RWPE2 (cell line): Measurements from ENCODE around the gene CYBRD1.

Experiments
- ATAC-seq: fragments of 200-7000 bp; cut with Tn5 transposase; 3 replicates; pipeline ENCODE4 v1.9.1; 2021; ENCODE audit warnings: low read depth
- DNase-seq: peaks from one replicate; pipeline ENCODE4 v3.0.0-alpha.2; 2020; ENCODE audit warnings: low spot score
- H3K27ac ChIP-seq: fragments of 450-650 bp; 2 replicates; pipeline ENCODE4 v1.5.1; 2017; ENCODE audit warnings: mild to moderate bottlenecking; ENCODE audit not compliant: poor library complexity, severe bottlenecking
- H3K27me3 ChIP-seq: fragments of 250-450 bp; sonication (Bioruptor Pico); 2 replicates; pipeline ENCODE4 v1.5.1; 2021; ENCODE audit warnings: mild to moderate bottlenecking, moderate library complexity; ENCODE audit not compliant: insufficient read depth, poor library complexity, severe bottlenecking
- H3K36me3 ChIP-seq: fragments of 250-450 bp; sonication (Bioruptor Pico); 2 replicates; pipeline ENCODE4 v1.5.1; 2020; ENCODE audit warnings: low read depth, mild to moderate bottlenecking, moderate library complexity
- H3K4me1 ChIP-seq: fragments of 250-450 bp; sonication (Bioruptor Pico); 2 replicates; pipeline ENCODE4 v1.5.1; 2021; ENCODE audit warnings: mild to moderate bottlenecking, moderate library complexity; ENCODE audit not compliant: insufficient read depth, poor library complexity, severe bottlenecking
- H3K4me3 ChIP-seq: fragments of 250-450 bp; sonication (Bioruptor Pico); 2 replicates; pipeline ENCODE4 v1.5.1; 2021; ENCODE audit warnings: mild to moderate bottlenecking, moderate library complexity; ENCODE audit not compliant: severe bottlenecking
- H3K9me3 ChIP-seq: fragments of 250-450 bp; sonication (Bioruptor Pico); 2 replicates; pipeline ENCODE4 v1.5.1; 2021; ENCODE audit warnings: mild to moderate bottlenecking, moderate library complexity; ENCODE audit not compliant: severe bottlenecking
- CTCF ChIP-seq: fragments of 450-650 bp; IDR thresholded peaks from one replicate; pipeline ENCODE4 v1.5.1; 2017; ENCODE audit warnings: mild to moderate bottlenecking, moderate library complexity; ENCODE audit not compliant: poor library complexity, severe bottlenecking

Gene CYBRD1

DNA sequence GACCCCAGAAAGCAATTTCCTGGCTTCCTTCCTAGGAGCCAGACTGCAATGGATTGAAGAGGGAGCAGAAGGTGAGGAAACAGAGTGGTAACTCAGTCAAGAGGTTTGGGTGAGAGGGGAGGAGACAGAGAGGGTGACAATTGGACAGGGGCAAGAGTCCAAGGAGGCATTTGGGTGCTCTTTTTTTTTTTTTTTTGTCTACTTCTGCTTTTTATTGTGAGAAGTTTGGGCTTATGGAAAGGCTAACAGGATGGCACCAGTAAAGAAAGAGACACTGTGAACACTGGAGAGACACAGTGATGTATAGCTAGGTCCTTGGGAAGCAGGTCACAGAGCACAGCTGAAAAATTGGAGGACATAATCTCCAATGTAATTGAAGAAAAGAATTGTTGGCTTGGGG is 25.0 kb downstream of the CYBRD1 start:
- DNase-seq (no peak), ATAC-seq (no peak)
- no peak for TF ChIP-seq CTCF
- Histone ChIP-seq H3K4me1 (no peaks in the 10 kb centered on the region), H3K9me3 (no peaks in the 10 kb centered on the region), H3K4me3 (no peak overlapping the region), H3K27ac (no peak overlapping the region), H3K36me3 (peaks cover 2% of the 10 kb centered on the region; the same call in 1 of the 2 replicates), H3K27me3 (no peaks in the 10 kb centered on the region)

- Histone ChIP-seq H3K36me3 (peaks cover 2% of the 10 kb centered on the region; the same call in 1 of the 2 replicates), H3K4me3 (no peak overlapping the region), H3K4me1 (peaks cover under 1% of the 10 kb centered on the region), H3K9me3 (no peaks in the 10 kb centered on the region), H3K27ac (no peak overlapping the region), H3K27me3 (no peaks in the 10 kb centered on the region)
- no peak for TF ChIP-seq CTCF
- ATAC-seq (no peak), DNase-seq (no peak)
Observed at GRCh38 chr2:171547720-171548119, 25.4 kb downstream of the CYBRD1 start.

DNA sequence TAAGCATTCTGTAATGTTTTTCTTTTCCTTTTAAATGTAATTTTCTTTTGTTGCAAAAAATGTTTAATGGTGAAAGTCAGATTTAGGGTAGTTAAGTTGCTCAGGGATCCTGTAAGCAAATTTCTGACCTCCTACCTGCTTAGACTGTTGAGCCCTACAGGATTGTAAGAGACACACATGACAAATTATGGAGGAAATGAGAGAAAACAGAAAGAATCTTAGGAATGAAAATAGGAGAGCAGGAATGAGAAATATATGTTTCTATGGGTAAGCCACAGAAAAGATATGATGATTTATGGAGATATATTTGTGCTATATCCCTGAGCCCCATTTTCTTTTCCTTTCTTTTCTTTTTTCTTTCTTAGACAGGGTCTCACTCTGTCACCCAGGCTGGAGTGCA is 28.3 kb downstream of the CYBRD1 start:
- TF ChIP-seq CTCF, result no peak
- H3K9me3 ChIP-seq, result no peaks in the 10 kb centered on the region
- peaks cover 2% of the 10 kb centered on the region; the same call in 1 of the 2 replicates for H3K36me3 ChIP-seq
- H3K27ac ChIP-seq, result no peak overlapping the region
- ATAC-seq, result no peak
- no peak for DNase-seq
- H3K4me3 ChIP-seq, result no peak overlapping the region
- no peaks in the 10 kb centered on the region for H3K27me3 ChIP-seq
- peaks cover 11% of the 10 kb centered on the region for H3K4me1 ChIP-seq

- H3K9me3 ChIP-seq, result no peaks in the 10 kb centered on the region
- no peak for DNase-seq
- H3K27me3 ChIP-seq, result no peaks in the 10 kb centered on the region
- TF ChIP-seq CTCF, result no peak
- ATAC-seq, result no peak
- H3K27ac ChIP-seq, result no peak overlapping the region
- peaks cover 11% of the 10 kb centered on the region for H3K4me1 ChIP-seq
- H3K36me3 ChIP-seq, result peaks cover 2% of the 10 kb centered on the region; the same call in 1 of the 2 replicates
- no peak overlapping the region for H3K4me3 ChIP-seq
Observed at GRCh38 chr2:171551836-171552235, 29.6 kb downstream of the CYBRD1 start.

GRCh38 chr2:171553236-171553635 is 31.0 kb downstream of the CYBRD1 start:
- H3K9me3 ChIP-seq, result no peaks in the 10 kb centered on the region
- H3K4me1 ChIP-seq, result peaks cover 11% of the 10 kb centered on the region
- H3K36me3 ChIP-seq, result peaks cover 2% of the 10 kb centered on the region; the same call in 1 of the 2 replicates
- no peak for ATAC-seq
- H3K27me3 ChIP-seq, result no peaks in the 10 kb centered on the region
- no peak overlapping the region for H3K27ac ChIP-seq
- no peak for TF ChIP-seq CTCF
- no peak overlapping the region for H3K4me3 ChIP-seq
- no peak for DNase-seq
